HUES64 (cell line): ENCODE measurements around the gene PCARE.
A peak's percentile ranks its signal among the peaks of the same experiment; 100 is the strongest.

ENCODE experiments used
- H3K27ac ChIP-seq: 2 replicates; pipeline ENCODE4 v1.7.0; 2013; ENCODE audit warnings: low read depth, low read length, inconsistent platforms
- H3K27me3 ChIP-seq: 2 replicates; pipeline ENCODE4 v1.6.1; 2013; ENCODE audit warnings: mild to moderate bottlenecking, low read length; ENCODE audit not compliant: insufficient read depth
- H3K36me3 ChIP-seq: 2 replicates; pipeline ENCODE4 v1.6.1; 2013; ENCODE audit warnings: mild to moderate bottlenecking, low read length; ENCODE audit not compliant: insufficient read depth
- H3K4me1 ChIP-seq: 2 replicates; pipeline ENCODE4 v1.6.1; 2013; ENCODE audit warnings: mild to moderate bottlenecking, low read length, moderate library complexity; ENCODE audit not compliant: insufficient read depth
- H3K4me3 ChIP-seq: 2 replicates; pipeline ENCODE4 v1.5.1; 2013; ENCODE audit warnings: mild to moderate bottlenecking, low read length, moderate library complexity
- H3K9ac ChIP-seq: 2 replicates; pipeline ENCODE4 v1.6.1; 2013; ENCODE audit warnings: mild to moderate bottlenecking, low read depth, low read length
- H3K9me3 ChIP-seq: 2 replicates; pipeline ENCODE4 v1.6.1; 2013; ENCODE audit warnings: low read depth, low read length; ENCODE audit not compliant: insufficient read depth
- WGBS: fragments of 150-250, 120-280 bp; methylation state at CpG from one replicate; pipeline ENCODE4 v1.1.7; 2013; ENCODE audit warnings: missing lambda C conversion rate; 5-methylcytosine and 5-hydroxymethylcytosine counted together

The PCARE gene

DNA sequence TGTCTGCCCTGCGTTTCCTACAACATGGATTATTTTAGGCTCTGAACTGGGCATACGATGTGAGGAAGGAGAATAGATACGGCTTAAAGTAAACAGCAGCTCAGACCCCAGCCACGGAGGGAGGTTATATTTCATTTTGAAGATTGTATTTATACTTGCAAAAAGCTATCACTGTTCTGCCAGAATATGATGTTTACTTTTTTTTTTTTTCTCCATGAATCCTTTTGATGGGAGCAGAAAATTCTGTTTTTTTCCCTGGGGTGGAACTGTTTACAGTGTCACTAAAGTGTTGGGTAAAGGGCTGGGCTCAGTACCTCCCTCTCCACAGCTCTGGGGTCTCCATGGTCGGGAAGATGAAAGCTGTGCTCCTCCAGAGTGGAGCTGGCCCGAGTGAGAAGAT, 13.1 kb downstream of the PCARE start:
- WGBS = 88% methylated on average over 6 of the region's 6 CpGs
- no peaks in the 10 kb centered on the region for H3K27me3 ChIP-seq
- no peaks in the 10 kb centered on the region for H3K36me3 ChIP-seq

DNA sequence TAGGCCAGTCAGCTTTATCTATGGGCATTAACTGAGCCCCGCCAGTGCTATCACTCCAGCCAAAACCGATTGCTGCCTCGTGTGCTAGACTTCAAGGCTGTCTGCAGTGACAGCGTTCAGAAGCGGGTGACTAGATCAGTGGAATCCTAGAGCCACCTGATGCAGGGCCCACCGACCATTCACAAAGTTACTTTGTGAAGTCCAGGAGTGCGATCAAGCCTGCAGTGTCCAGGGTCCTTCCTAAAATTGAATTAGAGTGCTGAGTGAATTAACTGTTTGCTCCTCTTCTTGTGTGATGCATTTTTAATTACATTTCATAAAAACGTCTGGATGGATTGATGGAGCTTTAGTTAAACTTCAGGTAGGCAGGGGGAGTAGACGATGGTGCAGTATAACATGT, 13.9 kb downstream of the PCARE start:
- 87% methylated on average over 9 of the region's 9 CpGs for WGBS
- no peaks in the 10 kb centered on the region for H3K27me3 ChIP-seq
- H3K4me3 ChIP-seq = no peak overlapping the region
- H3K27ac ChIP-seq = no peak overlapping the region
- peaks cover 11% of the 10 kb centered on the region for H3K4me1 ChIP-seq
- H3K9me3 ChIP-seq = no peaks in the 10 kb centered on the region
- no peaks in the 10 kb centered on the region for H3K36me3 ChIP-seq
- no peak overlapping the region for H3K9ac ChIP-seq

More for the DNA sequence above, 13.1 kb downstream of the PCARE start:
- Histone ChIP-seq H3K9ac (no peak overlapping the region), H3K27ac (no peak overlapping the region), H3K4me1 (peaks cover 11% of the 10 kb centered on the region), H3K4me3 (no peak overlapping the region), H3K9me3 (no peaks in the 10 kb centered on the region)

DNA sequence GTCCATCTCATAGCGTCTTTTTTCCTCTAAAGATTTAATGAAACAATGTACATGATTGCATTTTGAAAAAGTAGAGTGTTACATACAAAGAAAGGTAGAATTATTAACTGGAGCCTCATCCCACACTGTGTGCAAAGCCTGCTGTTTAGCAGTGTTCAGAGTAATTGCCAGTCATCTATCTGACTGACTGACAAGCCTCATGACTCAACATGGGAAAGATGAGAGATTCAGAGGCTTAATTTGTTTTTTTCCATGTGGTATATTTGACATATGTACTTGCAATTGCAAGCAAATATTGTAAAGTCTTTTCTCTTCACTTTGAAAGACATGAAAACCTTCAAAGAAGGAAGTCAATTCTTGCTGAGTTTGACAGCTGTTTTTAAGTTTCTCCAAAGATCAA, 14.7 kb downstream of the PCARE start:
- Histone ChIP-seq H3K9me3 (no peaks in the 10 kb centered on the region), H3K27ac (no peak overlapping the region), H3K27me3 (no peaks in the 10 kb centered on the region), H3K9ac (no peak overlapping the region), H3K4me1 (peaks cover 11% of the 10 kb centered on the region), H3K4me3 (no peak overlapping the region), H3K36me3 (no peaks in the 10 kb centered on the region)
- WGBS = 100% methylated on average over 1 of the region's 1 CpG

DNA sequence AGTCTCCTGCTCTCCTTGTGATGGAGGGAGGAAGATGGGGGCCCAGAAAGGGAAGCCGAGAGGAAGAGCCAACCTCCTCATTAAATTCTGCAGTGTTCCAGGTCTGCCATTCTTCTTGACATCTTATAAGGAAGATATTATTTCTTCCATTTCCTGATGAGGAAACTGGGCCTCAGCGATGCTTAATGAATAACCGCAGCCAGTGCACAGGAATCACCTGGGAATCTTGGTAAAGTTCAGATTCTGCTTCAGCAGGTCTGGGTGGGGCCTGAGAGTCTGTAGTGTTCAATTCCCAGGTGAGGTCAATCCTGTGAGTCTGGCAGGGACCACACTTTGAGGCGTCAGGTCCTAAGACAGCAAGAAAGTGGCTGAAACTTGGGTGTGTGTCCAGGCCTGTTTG, 17.3 kb downstream of the PCARE start:
- 99% methylated on average over 4 of the region's 4 CpGs for WGBS
- H3K4me3 ChIP-seq = no peak overlapping the region
- H3K4me1 ChIP-seq = peaks cover 15% of the 10 kb centered on the region
- H3K36me3 ChIP-seq = no peaks in the 10 kb centered on the region
- no peaks in the 10 kb centered on the region for H3K27me3 ChIP-seq
- H3K27ac ChIP-seq = no peak overlapping the region
- no peaks in the 10 kb centered on the region for H3K9me3 ChIP-seq
- H3K9ac ChIP-seq = no peak overlapping the region

DNA sequence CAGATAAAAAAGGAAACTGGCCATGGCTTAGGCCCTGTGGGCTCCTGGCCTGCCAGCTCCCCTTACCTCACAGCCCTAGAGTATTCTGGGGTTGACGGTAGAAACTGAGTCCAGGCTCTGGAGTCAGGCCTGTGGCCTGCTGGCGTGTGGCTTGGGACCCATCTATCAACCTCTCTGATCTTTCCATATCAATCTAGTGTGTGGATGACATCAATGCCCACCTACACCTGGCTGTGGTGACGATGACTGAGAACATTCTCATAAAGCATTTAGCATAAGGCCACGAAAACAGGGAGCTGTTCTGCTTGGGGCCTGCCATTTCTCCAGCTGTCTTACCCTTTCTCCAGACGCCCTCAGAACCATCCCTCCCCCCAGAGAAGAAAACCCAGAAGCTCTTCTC, 17.9 kb downstream of the PCARE start:
- H3K27ac ChIP-seq = no peak overlapping the region
- H3K36me3 ChIP-seq = no peaks in the 10 kb centered on the region
- H3K27me3 ChIP-seq = no peaks in the 10 kb centered on the region
- WGBS = 93% methylated on average over 5 of the region's 5 CpGs
- peaks cover 15% of the 10 kb centered on the region for H3K4me1 ChIP-seq
- no peaks in the 10 kb centered on the region for H3K9me3 ChIP-seq
- H3K4me3 ChIP-seq = no peak overlapping the region
- no peak overlapping the region for H3K9ac ChIP-seq

DNA sequence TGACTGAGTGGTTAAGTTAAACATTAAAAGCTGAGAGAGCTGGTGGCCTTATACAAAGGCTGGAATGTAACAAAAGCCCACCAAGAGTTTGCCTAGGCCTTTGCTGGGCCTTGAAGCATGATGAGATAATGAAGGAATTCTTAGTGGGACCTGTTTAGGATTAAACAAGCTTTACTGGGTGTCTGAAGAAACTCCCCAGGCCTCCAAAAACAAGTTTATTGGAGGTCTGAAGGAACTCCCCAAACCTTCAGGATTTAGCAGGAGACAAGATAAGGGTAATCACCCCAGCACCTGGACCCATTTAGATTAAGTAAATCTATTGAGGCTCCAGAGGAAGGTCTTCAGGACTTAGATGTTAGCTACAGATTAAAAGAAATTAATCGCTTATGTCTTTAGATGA, 18.7 kb downstream of the PCARE start:
- Histone ChIP-seq H3K27ac (no peak overlapping the region), H3K27me3 (no peaks in the 10 kb centered on the region), H3K4me1 (peaks cover 15% of the 10 kb centered on the region), H3K9ac (no peak overlapping the region), H3K9me3 (no peaks in the 10 kb centered on the region), H3K36me3 (no peaks in the 10 kb centered on the region), H3K4me3 (no peak overlapping the region)
- 100% methylated on average over 1 of the region's 1 CpG for WGBS

DNA sequence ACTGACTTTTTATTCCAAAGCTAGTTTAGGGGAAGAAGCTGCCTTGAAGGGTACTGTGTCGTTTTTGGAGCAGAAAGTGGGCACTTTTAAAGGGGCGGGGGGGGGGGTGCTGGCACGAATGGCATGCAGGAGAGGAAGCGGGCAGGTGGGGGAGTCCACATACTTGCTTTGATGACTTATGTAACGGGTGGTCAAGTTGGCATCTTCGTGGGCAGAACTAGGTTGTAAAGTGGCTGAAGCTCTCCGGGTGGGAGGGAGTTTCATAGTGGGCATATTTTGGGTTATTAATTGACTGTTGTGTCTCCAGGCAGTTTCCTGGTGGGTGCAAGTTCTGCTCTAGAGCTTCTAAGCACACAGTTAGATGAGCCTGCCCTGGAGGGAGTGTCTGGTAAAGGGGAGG, 19.9 kb downstream of the PCARE start:
- H3K9ac ChIP-seq = no peak overlapping the region
- H3K27me3 ChIP-seq = no peaks in the 10 kb centered on the region
- peaks cover 15% of the 10 kb centered on the region for H3K4me1 ChIP-seq
- no peak overlapping the region for H3K4me3 ChIP-seq
- WGBS = 77% methylated on average over 7 of the region's 7 CpGs
- H3K27ac ChIP-seq = no peak overlapping the region
- H3K9me3 ChIP-seq = no peaks in the 10 kb centered on the region
- H3K36me3 ChIP-seq = no peaks in the 10 kb centered on the region

DNA sequence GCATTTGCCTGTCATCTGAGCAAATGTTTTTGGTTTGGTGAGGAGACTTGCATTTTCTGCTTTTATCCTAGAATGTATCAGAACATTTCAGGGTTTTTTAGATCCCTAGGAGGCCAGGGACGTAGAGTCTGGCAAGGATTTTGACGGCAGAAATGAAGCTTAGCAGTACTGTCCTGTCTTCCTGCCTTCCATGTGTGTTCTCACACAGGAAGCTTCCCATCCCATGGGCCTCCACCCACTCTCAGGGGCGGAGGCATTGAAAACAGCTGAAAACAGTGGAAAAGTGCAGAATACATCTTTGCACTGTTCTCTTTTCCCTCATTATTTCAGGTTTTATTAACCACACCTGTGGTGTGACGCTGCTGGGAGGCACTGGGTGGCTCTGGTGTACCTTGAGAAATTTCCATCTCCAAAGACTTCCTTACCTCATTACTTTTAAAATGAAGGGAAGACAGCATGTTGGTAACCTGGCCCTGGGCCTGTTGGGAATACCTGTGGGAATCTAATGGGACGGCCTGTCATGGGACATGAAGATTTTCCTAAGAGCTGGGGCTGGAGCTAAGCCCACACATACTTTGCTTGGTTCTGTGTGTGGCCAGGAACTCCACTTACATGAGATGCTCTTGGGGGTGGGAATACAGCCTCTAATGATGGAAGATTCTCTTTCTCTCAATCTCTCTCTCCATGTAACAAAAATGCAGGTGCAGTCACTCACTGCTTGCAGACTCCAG, 20.5 kb downstream of the PCARE start:
- H3K9me3 ChIP-seq = no peaks in the 10 kb centered on the region
- peaks cover 15% of the 10 kb centered on the region for H3K4me1 ChIP-seq
- no peak overlapping the region; the same call in 1 of the 2 replicates for H3K9ac ChIP-seq
- H3K27ac ChIP-seq = peak overlapping the region; percentile 29; the same call in 1 of the 2 replicates
- no peak overlapping the region for H3K4me3 ChIP-seq
- no peaks in the 10 kb centered on the region for H3K36me3 ChIP-seq
- no peaks in the 10 kb centered on the region for H3K27me3 ChIP-seq
- WGBS = 65% methylated on average over 5 of the region's 5 CpGs

DNA sequence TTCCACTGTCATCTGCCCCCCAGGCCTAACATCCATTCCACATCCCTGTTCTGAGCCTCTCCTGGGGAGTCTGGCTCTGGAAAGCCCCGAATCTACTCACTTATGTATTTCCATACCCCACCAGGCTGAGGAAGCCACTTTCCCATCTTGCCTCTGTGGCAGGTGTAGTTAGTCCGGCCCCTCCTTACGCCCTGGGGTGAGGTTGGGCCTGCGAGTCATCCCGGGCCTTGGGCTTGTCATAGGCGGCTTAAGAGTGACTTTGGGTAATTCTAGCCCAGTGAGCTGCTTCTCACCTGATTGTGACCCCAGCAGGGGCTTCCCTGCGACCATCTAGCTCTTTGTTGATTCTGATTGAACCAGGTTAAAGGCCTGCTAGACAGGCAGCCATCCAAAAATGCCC, 21.1 kb downstream of the PCARE start:
- Histone ChIP-seq H3K36me3 (no peaks in the 10 kb centered on the region), H3K27ac (no peak overlapping the region), H3K4me1 (peaks cover 15% of the 10 kb centered on the region), H3K4me3 (no peak overlapping the region), H3K9me3 (no peaks in the 10 kb centered on the region), H3K9ac (no peak overlapping the region; the same call in 1 of the 2 replicates), H3K27me3 (no peaks in the 10 kb centered on the region)
- 35% methylated on average over 7 of the region's 7 CpGs for WGBS

DNA sequence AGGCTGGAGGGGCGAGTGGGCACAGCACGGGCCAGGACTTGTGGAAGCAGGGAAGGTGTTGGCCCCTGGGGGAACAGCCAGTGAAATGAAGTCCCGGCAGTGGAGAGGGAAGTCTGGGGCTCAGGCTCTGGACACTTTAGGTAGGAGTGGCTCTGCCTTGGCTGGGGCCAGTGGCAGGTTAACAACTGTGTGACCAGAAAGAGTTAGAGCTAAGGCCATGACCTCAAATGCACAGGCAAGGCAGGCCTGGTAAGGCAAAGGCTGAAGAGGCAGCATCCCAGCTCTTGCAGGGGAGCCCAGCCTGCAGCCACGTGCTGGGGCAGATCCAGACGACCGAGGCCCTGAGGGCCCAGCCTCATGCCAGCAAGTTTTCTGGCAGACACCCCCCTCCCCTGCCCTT, 21.5 kb downstream of the PCARE start:
- no peak overlapping the region for H3K27ac ChIP-seq
- no peaks in the 10 kb centered on the region for H3K27me3 ChIP-seq
- WGBS = 60% methylated on average over 6 of the region's 6 CpGs
- no peak overlapping the region for H3K9ac ChIP-seq
- H3K9me3 ChIP-seq = no peaks in the 10 kb centered on the region
- H3K4me3 ChIP-seq = no peak overlapping the region
- no peaks in the 10 kb centered on the region for H3K36me3 ChIP-seq
- peaks cover 15% of the 10 kb centered on the region for H3K4me1 ChIP-seq

DNA sequence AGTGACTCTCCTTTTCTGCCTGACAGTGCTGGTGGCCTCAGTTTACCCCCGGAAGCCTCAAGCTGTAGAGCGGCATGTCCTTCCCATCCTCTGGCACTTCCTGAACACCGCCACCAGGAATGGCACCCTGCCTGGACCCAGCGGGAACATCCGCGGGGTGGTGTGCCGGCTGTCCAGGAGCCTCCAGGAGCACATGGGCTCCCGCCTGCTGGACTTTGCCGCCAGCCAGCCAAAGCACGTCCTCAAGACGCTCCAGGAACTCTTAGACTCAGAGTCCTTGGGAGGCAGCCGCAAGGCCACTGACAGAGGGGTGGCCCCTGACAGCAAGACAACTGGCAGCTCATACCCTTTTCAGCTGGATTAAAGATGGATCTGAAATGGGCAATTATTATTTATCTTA, 22.6 kb downstream of the PCARE start:
- H3K27me3 ChIP-seq = no peaks in the 10 kb centered on the region
- H3K9ac ChIP-seq = no peak overlapping the region
- no peaks in the 10 kb centered on the region for H3K9me3 ChIP-seq
- peaks cover 15% of the 10 kb centered on the region for H3K4me1 ChIP-seq
- H3K4me3 ChIP-seq = no peak overlapping the region
- WGBS = 92% methylated on average over 12 of the region's 12 CpGs
- no peaks in the 10 kb centered on the region for H3K36me3 ChIP-seq
- H3K27ac ChIP-seq = no peak overlapping the region

DNA sequence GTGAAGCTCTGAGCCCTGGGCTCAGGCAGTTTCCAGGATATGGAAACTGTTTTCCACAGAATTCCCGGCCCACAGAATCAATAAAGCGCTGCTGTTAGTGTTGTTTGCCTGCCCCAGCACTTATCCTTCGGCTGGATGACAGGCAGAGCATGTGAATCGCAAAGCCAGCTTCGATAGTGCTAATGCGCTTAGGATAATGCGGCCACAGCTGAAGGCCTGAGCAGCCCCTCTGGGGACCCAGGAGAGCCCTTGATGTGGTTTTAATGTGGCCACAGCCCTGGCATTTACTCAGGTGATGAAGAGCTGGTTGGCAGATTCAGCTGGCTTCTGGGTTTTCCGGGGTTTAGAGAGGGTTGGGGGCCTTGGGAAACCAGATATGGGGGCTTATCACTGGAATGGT, 23.7 kb downstream of the PCARE start:
- Histone ChIP-seq H3K27ac (no peak overlapping the region), H3K4me3 (no peak overlapping the region), H3K27me3 (no peaks in the 10 kb centered on the region), H3K36me3 (no peaks in the 10 kb centered on the region), H3K9me3 (no peaks in the 10 kb centered on the region), H3K9ac (no peak overlapping the region), H3K4me1 (peaks cover 15% of the 10 kb centered on the region)
- WGBS = 92% methylated on average over 8 of the region's 8 CpGs
